GM21526 (cell line): ENCODE data around the gene TGDS.
A peak's percentile ranks its signal among the peaks of the same experiment; 100 is the strongest.

Source experiments
- ATAC-seq: cut with Tn5 transposase; IDR thresholded peaks from one replicate; pipeline ENCODE4 v1.9.1; 2021; ENCODE audit warnings: moderate library complexity; ENCODE audit not compliant: unreplicated experiment, low FRiP score

Gene TGDS

DNA sequence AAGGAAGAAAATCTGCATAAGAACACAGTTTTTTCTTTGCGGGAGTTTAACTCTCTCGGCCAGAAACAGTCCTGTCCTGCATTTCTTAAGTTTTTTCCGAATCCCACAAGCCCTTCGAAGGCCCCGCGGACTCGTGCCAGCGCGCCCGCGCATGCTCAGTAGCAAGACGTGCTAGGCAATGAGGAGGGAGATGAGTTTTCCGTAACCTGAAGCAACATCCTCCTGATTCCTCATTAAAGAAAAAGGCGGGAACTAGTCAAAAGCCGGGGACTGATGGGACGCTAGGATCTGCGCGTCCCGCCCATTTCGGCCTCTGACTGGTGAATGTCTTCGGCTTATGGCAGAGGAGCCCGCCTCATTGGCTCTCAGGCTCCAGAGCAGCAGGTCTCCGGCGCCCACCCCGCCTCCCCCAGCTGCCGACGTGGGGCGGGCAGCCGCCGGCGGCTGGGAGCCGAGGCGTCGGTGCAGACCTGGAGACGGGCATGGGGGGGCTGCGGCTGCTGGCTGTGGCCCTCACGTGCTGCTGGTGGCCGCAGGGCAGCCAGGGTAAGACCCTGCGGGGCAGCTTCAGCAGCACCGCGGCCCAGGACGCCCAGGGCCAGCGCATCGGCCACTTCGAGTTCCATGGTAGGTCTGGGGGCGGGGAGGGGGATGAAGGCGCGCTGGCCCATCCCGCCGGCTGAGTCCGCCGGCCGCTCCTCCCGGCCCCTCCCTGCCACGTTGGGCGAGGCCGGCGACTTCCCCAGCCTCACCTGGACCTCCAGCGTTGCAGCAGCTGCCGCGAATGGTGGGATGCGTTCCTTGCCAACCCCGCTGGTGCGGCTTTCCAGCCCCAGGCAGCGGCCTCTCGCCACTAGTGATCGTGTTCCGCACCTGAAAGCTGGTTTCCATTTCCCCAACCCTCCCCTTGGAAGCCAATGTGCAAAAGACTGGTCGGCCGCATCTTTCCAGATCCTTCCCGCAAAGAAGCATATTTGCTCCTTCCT lies 5.8 kb upstream of the TGDS start, which contains the start of gene GPR180:
TSS of gene GPR180 (plus strand) at position 412 of the 986 bp plus-strand sequence. CDS start at position 483, 71 bp downstream.
- ATAC-seq, result peak; percentile 99

DNA sequence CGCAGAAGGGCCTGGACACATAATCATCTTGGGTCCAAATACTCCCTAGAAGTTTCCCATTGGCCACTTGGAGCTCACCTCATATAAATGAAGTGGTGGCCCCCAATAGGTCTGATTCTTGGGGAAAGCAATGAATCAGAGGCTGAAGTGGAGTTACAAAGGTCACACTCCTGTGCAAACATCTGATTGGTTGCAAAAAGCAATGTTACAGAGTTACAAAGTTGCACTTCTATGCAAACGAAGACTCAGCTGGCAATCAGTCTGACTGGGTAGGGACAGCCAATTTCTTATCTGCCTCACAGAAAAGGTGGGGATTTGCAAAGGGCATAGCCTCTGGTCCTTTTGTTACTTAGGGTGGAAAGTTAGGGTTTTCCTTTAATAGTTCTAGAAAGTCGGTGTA lies 3.9 kb upstream of the TGDS start:
- no peak for ATAC-seq

DNA sequence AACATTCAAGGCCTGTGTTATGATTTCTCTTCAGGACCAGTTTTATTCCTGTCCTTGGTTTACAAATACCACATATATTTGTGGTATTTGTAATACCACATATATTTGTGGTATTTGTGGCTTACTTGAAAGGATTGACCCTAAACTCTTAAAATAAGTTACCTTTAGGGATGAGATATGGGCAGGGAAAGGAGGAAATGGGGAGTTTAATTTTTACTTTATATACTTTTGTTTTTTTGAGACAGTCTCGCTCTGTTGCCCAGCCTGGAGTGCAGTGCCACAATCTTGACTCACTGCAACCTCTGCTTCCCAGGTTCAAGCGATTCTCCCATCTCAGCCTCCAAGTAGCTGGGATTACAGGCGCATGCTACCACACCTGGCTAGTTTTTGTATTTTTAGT lies 2.3 kb upstream of the TGDS start:
- no peak for ATAC-seq

DNA sequence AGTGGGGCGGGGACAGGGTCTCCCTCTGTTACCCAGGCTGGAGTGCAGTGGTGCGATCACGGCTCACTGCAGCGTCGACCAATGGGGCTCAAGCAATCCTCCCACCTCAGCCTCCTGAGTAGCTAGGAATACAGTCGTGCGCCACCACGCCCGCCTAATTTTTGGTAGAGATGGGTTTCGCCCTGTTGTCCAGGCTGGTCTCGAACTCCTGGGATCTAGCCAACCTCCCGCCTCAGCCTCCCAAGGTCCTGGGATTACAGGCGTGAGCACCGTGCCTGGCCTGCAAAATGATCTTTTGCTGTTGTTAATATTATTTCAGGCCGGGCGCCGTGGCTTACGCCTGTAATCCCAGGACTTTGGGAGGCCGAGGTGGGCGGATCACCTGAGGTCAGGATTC lies 621 bp upstream of the TGDS start:
- no peak for ATAC-seq

DNA sequence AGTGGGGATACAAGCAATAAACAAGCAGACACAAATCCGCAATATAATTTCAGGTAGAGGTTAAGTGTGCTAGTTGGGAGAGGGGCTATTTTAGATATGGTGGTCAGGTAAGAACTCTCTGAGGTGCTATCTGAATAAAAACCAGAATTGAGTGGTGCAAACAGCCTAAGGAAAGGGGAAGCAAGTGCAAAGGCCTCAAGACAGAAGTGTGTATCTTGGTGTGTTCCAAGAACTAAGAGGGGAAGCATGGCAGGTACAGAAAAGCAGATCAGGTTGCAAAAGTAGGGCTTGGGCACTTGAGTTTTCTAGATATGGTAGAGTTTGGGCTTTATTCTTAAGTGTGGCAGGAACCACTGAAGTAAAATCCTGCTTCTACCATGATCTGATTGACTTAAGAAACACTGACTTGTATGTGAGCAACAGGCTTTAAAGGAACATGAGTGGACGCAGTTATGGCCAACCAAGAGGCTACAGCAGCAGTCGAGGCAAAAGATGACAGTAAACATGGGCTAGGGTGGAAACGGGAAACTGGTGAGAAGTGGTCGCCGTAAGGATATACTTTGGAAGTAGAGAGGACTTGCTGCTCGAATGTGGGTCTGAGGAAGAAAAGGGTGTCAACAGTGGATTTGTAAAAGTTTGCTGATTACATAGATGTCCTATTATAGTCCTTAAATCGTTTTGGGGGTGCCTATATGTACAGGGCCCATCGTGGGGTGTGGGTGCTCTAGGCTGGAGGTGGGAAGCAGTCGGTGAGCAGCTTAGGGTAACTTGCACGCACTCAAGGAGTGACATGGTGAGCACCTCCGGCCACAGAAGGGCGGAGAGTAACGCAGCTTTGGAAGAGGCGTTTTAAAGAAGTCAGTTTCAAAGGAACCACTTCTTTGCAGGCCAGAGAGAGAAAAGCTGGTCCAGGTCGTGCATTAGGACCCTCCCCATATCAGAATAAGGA lies 677 bp downstream of the TGDS start:
- ATAC-seq, result peak; percentile 47

DNA sequence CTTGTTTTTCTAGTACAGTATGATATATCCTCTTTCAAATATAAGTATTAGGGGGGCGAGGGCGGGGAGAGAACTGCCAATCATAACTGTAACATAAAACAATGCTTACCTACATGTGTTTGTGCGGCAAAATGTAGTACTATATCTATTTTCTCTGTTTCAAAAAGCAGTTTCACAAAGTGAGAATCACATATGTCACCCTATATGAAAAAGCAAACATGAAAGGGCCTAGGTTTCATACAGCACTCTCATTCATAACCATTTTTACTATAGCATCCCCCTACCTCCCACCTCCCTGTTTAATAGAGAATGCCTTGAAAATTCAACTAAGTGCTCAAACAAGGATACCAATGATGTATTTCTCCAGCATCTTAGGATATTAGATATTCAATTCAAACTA lies 5.2 kb downstream of the TGDS start:
- peak; percentile 51 for ATAC-seq

DNA sequence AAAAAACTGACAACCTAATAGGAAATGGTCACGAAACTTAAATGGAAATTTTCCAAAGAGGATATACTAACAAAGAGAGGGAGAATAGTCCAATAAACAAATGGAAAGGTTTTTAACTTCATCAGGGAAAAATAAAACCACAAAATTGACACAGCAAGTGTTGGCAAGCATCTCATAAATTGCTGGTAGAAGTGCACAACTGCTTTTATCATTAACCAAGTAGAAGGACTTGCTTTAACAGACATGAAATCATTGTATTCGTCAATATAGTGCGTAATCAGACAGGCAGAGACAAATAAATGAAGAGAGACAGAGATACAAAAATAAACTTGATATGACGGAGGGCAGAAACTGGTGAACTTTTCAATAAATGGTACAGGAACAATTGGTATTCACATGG lies 7.4 kb downstream of the TGDS start:
- no peak for ATAC-seq

DNA sequence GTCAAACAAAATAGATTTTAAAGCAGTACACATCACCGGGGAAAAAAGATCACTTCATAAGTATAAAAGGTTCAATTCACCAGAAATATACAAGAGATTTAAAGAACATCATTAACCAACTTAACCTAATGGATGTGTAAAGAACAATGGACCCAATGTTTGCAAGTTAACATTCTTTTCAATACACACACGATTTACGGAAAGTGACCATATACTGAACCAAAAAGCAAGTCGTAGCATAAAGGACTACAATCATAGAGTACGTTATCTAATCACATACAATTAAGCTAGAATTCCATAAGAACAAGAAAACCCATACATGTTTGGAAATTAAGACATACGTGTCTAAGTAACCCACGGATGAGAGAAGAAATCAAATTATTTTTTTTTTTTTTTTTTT lies 9.6 kb downstream of the TGDS start:
- no peak for ATAC-seq

DNA sequence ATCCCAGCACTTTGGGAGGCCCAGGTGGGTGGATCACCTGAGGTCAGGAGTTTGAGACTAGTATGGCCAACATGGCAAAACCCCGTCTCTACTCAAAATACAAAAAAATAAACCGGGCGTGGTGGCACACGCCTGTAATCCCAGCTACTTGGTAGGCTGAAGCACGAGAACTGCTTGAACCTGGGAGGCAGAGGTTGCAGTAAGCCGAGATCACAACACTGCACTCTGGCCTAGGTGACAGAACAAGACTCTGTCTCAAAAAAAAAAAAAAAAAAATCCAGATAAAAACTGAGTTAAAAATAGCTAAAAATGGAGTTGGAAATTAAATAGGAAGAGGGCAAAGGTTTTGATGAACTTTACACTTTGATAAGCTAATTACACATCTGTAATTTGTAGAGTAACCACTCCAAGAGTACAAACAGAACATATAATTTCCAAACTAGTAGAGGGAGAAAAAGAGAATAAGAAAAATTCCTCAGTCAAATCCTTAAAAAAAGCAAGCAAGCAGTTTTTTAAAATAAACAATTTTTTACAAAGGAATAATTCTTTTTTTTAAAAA lies 10.3 kb downstream of the TGDS start:
- ATAC-seq, result no peak

DNA sequence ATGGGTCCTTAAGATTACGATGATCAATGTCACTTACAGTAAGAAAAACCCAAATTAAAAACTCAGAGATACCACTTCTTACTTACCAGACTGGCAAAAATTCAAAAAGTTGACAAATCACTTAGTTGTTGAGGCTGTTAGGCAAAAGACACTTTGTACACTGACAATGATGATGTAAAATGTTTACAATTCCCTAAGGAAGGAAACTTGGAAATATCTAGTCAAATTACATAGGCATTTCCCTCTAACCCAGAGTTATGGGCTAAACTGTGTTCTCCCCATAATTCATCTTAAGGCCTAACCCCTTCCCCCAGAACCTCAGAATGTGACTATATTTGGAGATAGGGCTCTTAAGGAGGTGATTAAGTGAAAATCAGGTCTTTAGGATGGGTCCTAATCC lies 12.0 kb downstream of the TGDS start:
- no peak for ATAC-seq

DNA sequence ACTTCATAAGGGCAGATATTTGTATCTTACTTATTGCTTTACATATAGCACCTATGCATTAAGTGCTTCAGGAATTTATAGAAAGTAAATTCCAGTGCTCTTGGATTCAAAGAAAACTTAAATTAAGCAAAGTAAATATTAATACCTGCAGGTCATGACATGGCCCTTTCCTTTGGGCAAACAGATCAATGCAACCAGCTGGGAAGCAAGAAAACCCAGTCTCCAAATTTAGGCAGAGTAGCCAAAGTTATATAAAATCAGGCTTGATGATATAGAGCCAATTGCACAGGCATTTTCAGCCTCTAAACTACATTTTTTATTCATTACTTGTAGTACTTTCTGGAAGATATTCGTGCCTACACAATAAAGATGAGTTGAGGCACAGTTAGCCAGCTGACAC lies 16.9 kb downstream of the TGDS start:
- ATAC-seq, result no peak

DNA sequence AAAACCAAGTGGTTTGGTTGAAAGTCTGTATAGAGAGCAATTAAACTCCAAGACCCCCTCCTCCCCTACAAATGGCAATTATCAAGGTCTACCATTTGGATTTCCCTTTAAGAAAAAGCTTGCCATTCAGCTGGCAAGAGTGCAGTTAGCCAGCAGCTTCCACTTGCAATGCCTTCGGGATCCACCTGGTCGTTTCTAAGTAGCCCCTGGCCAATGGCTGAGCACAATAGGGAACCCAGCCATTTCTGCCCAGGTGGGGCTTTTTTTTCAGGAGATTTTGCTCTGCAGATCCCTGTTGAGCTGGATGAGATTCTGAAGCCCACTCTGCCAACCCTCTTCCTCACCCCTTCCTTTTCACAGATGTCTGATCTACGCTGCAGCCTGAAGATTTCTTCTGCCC lies 26.3 kb downstream of the TGDS start:
- ATAC-seq, result no peak

DNA sequence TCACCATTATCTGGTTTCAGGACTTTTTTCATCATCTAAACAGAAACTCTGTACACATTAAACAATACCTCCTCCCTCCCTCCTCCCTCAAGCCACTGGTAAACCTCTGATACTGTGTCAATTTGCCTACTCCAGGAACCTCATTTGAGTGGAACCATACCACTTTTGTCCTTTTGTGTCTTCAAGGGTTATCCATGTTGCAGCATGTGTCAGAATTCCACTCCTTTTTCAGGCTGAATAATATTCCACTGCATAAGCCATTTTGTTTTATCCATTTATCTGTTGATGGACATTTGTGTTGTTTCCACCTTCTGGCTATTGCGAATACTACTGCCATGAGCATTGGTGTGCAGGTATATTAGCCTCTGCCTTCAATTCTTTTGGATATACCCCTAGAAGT lies 27.5 kb downstream of the TGDS start:
- no peak for ATAC-seq

DNA sequence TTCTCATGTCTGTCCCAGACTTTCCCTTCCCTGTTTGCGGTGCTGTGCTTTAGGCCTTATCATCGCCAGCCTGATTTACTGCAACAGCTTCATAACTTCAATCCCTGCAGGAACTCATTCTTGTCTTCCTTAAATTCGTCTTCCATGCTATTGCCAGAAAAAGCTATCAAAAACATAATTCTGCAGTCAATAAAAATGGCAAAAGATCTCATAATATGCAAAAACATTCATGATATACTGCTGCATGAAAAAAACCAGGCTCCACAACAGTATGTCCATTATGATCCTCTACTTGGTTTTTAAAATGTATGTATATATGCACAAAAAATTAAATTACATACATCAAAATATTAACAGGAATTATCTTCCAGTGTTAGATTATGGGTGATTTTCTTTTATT lies 28.4 kb downstream of the TGDS start:
- ATAC-seq, result no peak

DNA sequence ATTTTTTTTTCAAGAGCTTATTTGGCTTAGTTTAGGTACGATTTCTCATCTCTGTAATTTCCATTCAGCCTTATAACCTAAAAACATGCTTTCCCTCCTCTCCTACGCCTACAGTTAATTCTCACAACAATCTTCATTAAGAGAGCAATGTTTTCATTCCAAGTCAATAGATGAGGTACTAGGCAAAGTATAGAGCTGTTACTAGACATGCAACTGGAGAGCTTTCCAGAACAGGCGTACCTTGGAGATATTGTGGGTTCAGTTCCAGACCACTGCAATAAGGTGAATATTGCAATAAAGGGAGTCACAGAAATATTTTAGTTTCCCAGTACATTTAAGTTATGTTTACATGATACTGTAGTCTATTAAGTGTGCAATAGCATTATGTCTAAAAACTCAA lies 34.8 kb downstream of the TGDS start:
- ATAC-seq, result no peak

DNA sequence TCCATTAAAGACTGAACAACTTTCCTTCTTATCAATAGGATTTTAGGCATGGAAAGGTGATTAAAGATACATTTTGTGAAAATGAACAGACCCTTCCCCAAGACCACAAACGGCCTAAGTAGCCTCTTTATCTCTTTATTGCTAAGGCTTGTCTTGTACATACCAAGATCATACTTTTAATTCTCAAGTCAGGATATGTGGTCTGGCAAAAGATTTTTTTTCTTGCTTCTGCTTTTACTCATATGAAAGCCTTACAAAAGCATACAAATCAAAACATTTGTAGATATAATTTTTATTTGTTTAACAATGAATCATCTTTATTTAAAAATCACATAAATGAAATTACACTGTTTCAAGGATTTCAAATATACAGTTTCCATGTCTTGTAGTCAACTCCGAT lies 35.8 kb downstream of the TGDS start:
- ATAC-seq, result no peak

DNA sequence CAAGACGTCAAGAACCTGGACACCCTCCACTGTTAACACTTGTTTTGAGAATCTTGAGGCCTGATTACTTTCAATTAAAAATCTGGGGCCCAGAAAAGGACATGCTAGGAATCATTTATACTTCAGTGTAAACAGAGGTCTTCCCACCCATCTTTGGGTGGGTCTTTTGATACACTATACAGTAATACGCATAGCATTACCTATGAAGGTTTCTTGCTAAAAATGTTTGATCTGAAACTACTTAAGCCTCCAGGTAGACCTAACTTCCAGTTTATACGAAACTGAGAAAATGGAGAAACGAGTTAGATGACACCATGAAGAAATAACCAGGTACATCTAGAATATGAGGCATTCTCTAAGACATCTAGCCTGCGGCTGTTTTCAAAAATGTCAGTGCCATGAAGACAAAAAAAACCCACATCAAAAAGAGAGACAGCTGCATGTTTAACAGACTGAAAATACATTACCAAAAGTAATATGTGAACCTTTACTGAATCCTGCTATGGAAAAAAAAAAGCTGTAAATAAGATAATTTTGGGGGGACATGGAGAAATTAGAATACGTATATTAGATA lies 36.6 kb downstream of the TGDS start:
- ATAC-seq, result no peak

DNA sequence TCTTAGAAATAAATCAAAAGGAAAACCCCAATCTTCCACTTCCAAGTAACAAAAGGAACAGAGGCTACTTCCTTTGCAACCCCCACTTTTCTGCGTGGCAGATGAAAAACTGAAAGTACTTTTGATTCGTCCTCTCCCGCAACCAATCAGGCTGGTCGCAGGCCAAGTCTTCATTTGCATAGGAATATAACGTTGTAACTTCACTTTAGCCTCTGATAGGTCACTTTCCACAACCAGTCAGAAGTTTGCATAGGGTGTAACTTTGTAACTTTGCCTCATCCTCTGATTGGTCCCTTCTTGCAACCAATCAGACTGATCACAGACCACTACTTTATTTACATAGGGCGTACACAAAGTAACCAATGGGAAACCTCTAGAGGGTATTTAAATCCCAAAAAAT lies 37.2 kb downstream of the TGDS start:
- ATAC-seq, result no peak

DNA sequence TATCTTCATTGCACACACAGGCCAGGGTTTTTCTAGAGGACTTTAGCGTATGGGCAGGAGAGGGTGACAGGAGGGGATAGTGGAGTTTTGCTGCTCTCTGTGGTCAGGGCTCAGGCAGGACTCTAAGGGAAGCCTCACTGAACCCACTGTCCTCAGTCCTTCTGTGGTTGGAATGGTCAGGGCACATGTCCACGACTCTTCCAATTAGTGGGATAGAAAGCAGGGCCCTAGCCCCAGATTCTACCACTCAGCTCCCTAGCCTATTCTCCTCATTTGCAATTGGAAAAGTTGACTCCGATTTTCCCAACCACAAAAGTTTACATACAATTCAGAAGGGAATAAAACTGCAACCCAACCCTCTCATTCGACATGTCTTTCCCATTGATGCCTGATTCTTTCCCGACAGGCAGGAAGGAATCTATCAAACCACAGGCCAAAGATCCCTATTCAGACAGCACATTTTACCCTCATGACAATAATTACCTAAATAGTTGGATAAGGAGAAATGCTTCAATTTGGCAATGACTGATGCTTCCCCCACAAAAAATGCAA lies 38.2 kb downstream of the TGDS start:
- ATAC-seq, result no peak

DNA sequence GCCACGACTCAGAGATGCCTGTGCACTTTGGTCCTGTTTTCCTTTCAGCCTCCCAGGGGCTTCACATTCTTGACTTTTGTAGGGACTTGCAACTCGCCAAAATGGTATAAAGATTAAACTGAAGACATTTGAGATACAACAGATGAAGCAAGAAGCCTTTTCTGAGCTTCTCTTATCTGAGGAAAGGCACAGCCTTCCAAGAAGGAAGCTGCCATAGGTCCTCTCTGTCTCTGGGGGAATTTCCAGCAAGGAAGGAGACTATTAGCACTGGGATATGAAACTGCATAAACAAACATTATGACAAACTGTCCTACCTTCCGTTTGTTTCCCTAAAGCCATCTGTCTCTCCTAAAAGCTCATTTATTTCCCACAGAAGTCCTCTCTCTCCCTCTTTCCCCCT lies 39.3 kb downstream of the TGDS start:
- ATAC-seq, result no peak
